GM12878 (cell line): ENCODE measurements around the gene GPR155. TPM values are rescaled to one million over a fixed set of nuclear protein-coding genes. Genes with fewer than 3 reads are reported as not detected.
A peak's percentile ranks its signal among the peaks of the same experiment; 100 is the strongest.

ENCODE experiments used
- ATAC-seq: fragments of 200-7000 bp; cut with Tn5 transposase; 3 replicates; pipeline ENCODE4 v1.9.1; 2020; ENCODE audit warnings: mild to moderate bottlenecking, moderate library complexity
- BruUV-seq: library from RNA; stranded (reverse); fragments of 400-500 nt; replicated peaks from 2 replicates; lab custom pipeline; 2021; lab: Mats Ljungman, UMichigan
- CTCF ChIA-PET: fragments of 300-600 bp; sonication (Branson Sonifier 250); formaldehyde crosslinking; extraction: SDS; loops from one replicate; lab custom pipeline; 2021; ENCODE audit warnings: inconsistent platforms; lab: Yijun Ruan, JAX
- POLR2A ChIA-PET: fragments of 350-600 bp; formaldehyde crosslinking; extraction: SDS; loops from one replicate; lab custom pipeline; 2021; ENCODE audit warnings: inconsistent platforms; lab: Charles Lee
- RAD21 ChIA-PET: fragments of 300-600 bp; sonication (Branson Sonifier 250); formaldehyde crosslinking; loops from one replicate; lab custom pipeline; 2023; ENCODE audit warnings: antibody characterized with exemption; ENCODE audit not compliant: unreplicated experiment; lab: Charles Lee
- SMC1A ChIA-PET: fragments of 300-600 bp; sonication (Branson Sonifier 250); formaldehyde crosslinking; loops from one replicate; lab custom pipeline; 2023; ENCODE audit not compliant: unreplicated experiment, uncharacterized antibody; lab: Charles Lee
- DNase-seq: peaks from one replicate; pipeline ENCODE4 v3.0.0-alpha.2; 2011; ENCODE audit warnings: low read depth, low spot score
- FAIRE-seq: peaks from 3 replicates; lab custom pipeline; 2011; peaks lifted over from hg19 to GRCh38; lab: Jason Lieb, UNC
- H2AFZ ChIP-seq: 2 replicates; pipeline ENCODE4 v1.6.0; 2011; ENCODE audit warnings: low read depth, low read length, control low read depth; ENCODE audit not compliant: control insufficient read depth
- H3K27ac ChIP-seq: 2 replicates; pipeline ENCODE4 v1.5.1; 2011; ENCODE audit warnings: control low read depth; ENCODE audit not compliant: control insufficient read depth, insufficient read depth
- H3K27me3 ChIP-seq, 2 experiments: replicated peaks in 1 of 2; 2 replicates each; pipeline versions ENCODE4 v1.6.0 to v1.6.1; 2011; ENCODE audit warnings: low read length in 1 of 2; ENCODE audit not compliant: control insufficient read depth in 2 of 2, insufficient read depth in 2 of 2
- H3K36me3 ChIP-seq, 2 experiments: 2 replicates each; pipeline ENCODE4 v1.5.1; 2011; ENCODE audit warnings: low read length in 1 of 2; ENCODE audit not compliant: control insufficient read depth in 2 of 2, insufficient read depth in 2 of 2
- H3K4me1 ChIP-seq: 2 replicates; pipeline ENCODE4 v1.6.1; 2011; ENCODE audit warnings: mild to moderate bottlenecking, low read length, moderate library complexity, mixed read lengths; ENCODE audit not compliant: control insufficient read depth, insufficient read depth
- H3K4me2 ChIP-seq: 2 replicates; pipeline ENCODE4 v1.6.0; 2011; ENCODE audit warnings: control low read depth; ENCODE audit not compliant: control insufficient read depth, insufficient read depth
- H3K4me3 ChIP-seq: fragments of 200-600 bp; sonication (generic); 2 replicates; pipeline ENCODE4 v1.5.1; 2016
- H3K79me2 ChIP-seq: 2 replicates; pipeline ENCODE4 v1.6.0; 2011; ENCODE audit warnings: low read length; ENCODE audit not compliant: control insufficient read depth, insufficient read depth
- H3K9ac ChIP-seq: 2 replicates; pipeline ENCODE4 v1.8.0; 2011; ENCODE audit warnings: low read length, control low read depth, mixed read lengths; ENCODE audit not compliant: control insufficient read depth, insufficient read depth
- H3K9me3 ChIP-seq: replicated peaks from 3 replicates; pipeline ENCODE4 v1.5.1; 2011; ENCODE audit warnings: mild to moderate bottlenecking, low read length; ENCODE audit not compliant: control insufficient read depth, insufficient read depth
- H4K20me1 ChIP-seq: 2 replicates; pipeline ENCODE4 v1.6.0; 2011; ENCODE audit not compliant: control insufficient read depth, insufficient read depth
- FOXM1 ChIP-seq: IDR thresholded peaks from 2 replicates; pipeline ENCODE4 v1.6.1; 2012; ENCODE audit warnings: low read depth, mild to moderate bottlenecking, inconsistent platforms, low read length, moderate library complexity
- IRF4 ChIP-seq: IDR thresholded peaks from 2 replicates; pipeline ENCODE4 v1.6.1; 2011; ENCODE audit warnings: low read depth, low read length
- JUNB ChIP-seq: IDR thresholded peaks from 2 replicates; pipeline ENCODE4 v1.6.1; 2016; ENCODE audit warnings: antibody characterized with exemption, mild to moderate bottlenecking
- MEF2B ChIP-seq: fragments of 450-650 bp; IDR thresholded peaks from 2 replicates; pipeline ENCODE4 v1.6.1; 2018; ENCODE audit warnings: mild to moderate bottlenecking, moderate library complexity; ENCODE audit not compliant: partially characterized antibody, poor library complexity, severe bottlenecking
- MXI1 ChIP-seq: fragments of 150-350 bp; IDR thresholded peaks from 2 replicates; pipeline ENCODE4 v1.6.1; 2011; ENCODE audit warnings: low read depth, mild to moderate bottlenecking, inconsistent platforms, low read length, improper control_type of control experiment
- NFIC ChIP-seq: IDR thresholded peaks from 2 replicates; pipeline ENCODE4 v1.6.1; 2012; ENCODE audit warnings: low read depth, mild to moderate bottlenecking, inconsistent platforms, low read length, moderate library complexity
- NFYB ChIP-seq: IDR thresholded peaks from 2 replicates; pipeline ENCODE4 v1.6.1; 2011; ENCODE audit warnings: low read depth, mild to moderate bottlenecking, low read length, improper control_type of control experiment, moderate library complexity; ENCODE audit not compliant: insufficient read depth
- SRF ChIP-seq, 2 experiments: IDR thresholded peaks; 2 replicates each; pipeline ENCODE4 v1.6.1; 2011; ENCODE audit warnings: low read depth in 2 of 2, low read length in 2 of 2, mild to moderate bottlenecking in 1 of 2, moderate library complexity in 1 of 2
- USF2 ChIP-seq: IDR thresholded peaks from 2 replicates; pipeline ENCODE4 v1.6.1; 2011; ENCODE audit warnings: low read depth, low read length, improper control_type of control experiment, borderline replicate concordance
- ZNF24 ChIP-seq: fragments of 450-650 bp; IDR thresholded peaks from 2 replicates; pipeline ENCODE4 v1.6.1; 2017; ENCODE audit warnings: antibody characterized with exemption, mild to moderate bottlenecking
- ZSCAN29 ChIP-seq: fragments of 450-650 bp; IDR thresholded peaks from 2 replicates; pipeline ENCODE4 v1.6.1; 2017; ENCODE audit warnings: mild to moderate bottlenecking, moderate library complexity
- WGBS: methylation state at CpG from one replicate; pipeline ENCODE4 v1.1.6; 2016; ENCODE audit warnings: low lambda C conversion rate; ENCODE audit not compliant: insufficient replicate concordance, insufficient coverage; ENCODE audit errors: missing lambda C conversion rate; 5-methylcytosine and 5-hydroxymethylcytosine counted together
- in situ Hi-C: fragments of 300-500 bp; cut with MboI; formaldehyde crosslinking; loops from 9 replicates; pipeline ENCODE4 v1.14.3; 2018; ENCODE audit warnings: mixed read lengths
- intact Hi-C: fragments of 100-400 bp; cut with micrococcal nuclease; formaldehyde crosslinking; loops from one replicate; pipeline ENCODE4 v1.14.2; 2022; ENCODE audit not compliant: unreplicated experiment
- polyA plus RNA-seq, 11 experiments: library from polyadenylated mRNA; depleted of rRNA in 4 of 11; unstranded in 6 of 11; stranded (reverse) in 5 of 11; fragments of >200 nt; fragmentation: Nextera tagmentation in 4 of 11; fragmentation: Illumina TruSeq in 1 of 11; extraction: Ambion mirVana in 4 of 11; extraction: Trizol in 1 of 11; gene quantifications; 1 replicate in 1 of 11; 2 replicates in 10 of 11; pipeline versions ENCODE4 v1.2.1 to v1.2.3, GENCODE V29; 2011 to 2016; ENCODE audit warnings: inconsistent platforms in 2 of 11, missing spikeins in 2 of 11, low read depth in 1 of 11
- total RNA-seq, 4 experiments: library from RNA; depleted of rRNA in 3 of 4; stranded (reverse); fragments of >200 nt in 3 of 4; fragmentation: Illumina TruSeq in 1 of 4; extraction: Trizol in 1 of 4; gene quantifications; 2 replicates each; pipeline versions ENCODE4 v1.2.1 to v1.2.3, GENCODE V29; 2013 to 2021
- TF ChIP-seq, protein P1 (sequence below): fragments of 450-650 bp; IDR thresholded peaks from 2 replicates; pipeline ENCODE4 v1.6.1; 2017; ENCODE audit warnings: mild to moderate bottlenecking, low read depth, inconsistent platforms; ENCODE audit not compliant: poor library complexity, severe bottlenecking
- TF ChIP-seq, protein P2 (sequence below): IDR thresholded peaks from 2 replicates; pipeline ENCODE4 v1.6.1; 2012; ENCODE audit warnings: low read depth, low read length, improper control_type of control experiment
- TF ChIP-seq, protein P3 (sequence below): fragments of 450-650 bp; formaldehyde crosslinking; IDR thresholded peaks from 2 replicates; pipeline ENCODE4 v1.5.0; 2022; ENCODE audit warnings: mild to moderate bottlenecking, missing genetic modification characterization

Gene GPR155
- total and polyA plus RNA-seq, 10 of the 15 experiments (the other 5 are each of a cell fraction or from before 2014, with no cell fraction given), result 0.53 to 3.0 (median 1.5) TPM

- whole genome bisulfite sequencing, result 25% methylated on average over 4 of the region's 4 CpGs
- no peak overlapping the region for H3K4me3 ChIP-seq
- in situ Hi-C loops, result no loop called here
- DNase-seq (peak; percentile 16), ATAC-seq (peak; percentile 61), FAIRE-seq (peak; percentile 64)
- no peaks in the 10 kb centered on the region for H3K27me3 ChIP-seq
- H3K4me2 ChIP-seq, result peak overlapping the region; percentile 50
- no peaks in the 10 kb centered on the region for H3K79me2 ChIP-seq
- intact Hi-C loops, result no loop called here
- CTCF ChIA-PET, result interaction anchor here (0.6 to 2.3 kb wide), 3 partner anchors 12 to 154 kb away, joined by 3 to 13 read pairs (median 3); no protein-coding TSS in a partner anchor
- H3K4me1 ChIP-seq, result peaks cover 9% of the 10 kb centered on the region; the same call in 1 of the 2 replicates
- no TSS peak for BruUV-seq
- no peaks in the 10 kb centered on the region for H4K20me1 ChIP-seq
- H3K9ac ChIP-seq, result no peak overlapping the region
- POLR2A ChIA-PET, result interaction anchor here (0.6 kb wide), 1 partner anchor 405 kb away, joined by 4 read pairs; no protein-coding TSS in a partner anchor
- SMC1A ChIA-PET, result interaction anchor here (0.9 to 1.3 kb wide), 3 partner anchors 10 to 54 kb away, joined by 4 to 7 read pairs (median 4); no protein-coding TSS in a partner anchor
- no peaks in the 10 kb centered on the region; the same call in 2 of the 3 replicates for H3K9me3 ChIP-seq
- RAD21 ChIA-PET, result interaction anchor here (1.6 kb wide), 1 partner anchor 13 kb away, joined by 5 read pairs; no protein-coding TSS in a partner anchor
- peak overlapping the region; percentile 48 for H2AFZ ChIP-seq
- H3K27ac ChIP-seq, result peak overlapping the region; percentile 64
- no peaks in the 10 kb centered on the region; a peak in 1 of 4 replicates for H3K36me3 ChIP-seq
- TF ChIP-seq JUNB (no peak), ZSCAN29 (no peak), SRF (IDR thresholded peaks at IDR 0.05; ENCODE audit: low read depth in 2 of 2, low read length in 2 of 2) (peak in 1 of 2 experiments; percentile 62; a peak in 1 of 4 replicates), MXI1 (no peak), NFYB (no peak), FOXM1 (0 out of 2 replicates have a peak, but pooled peaks have one; percentile 19), IRF4 (no peak), MEF2B (peak; percentile 44), USF2 (no peak), NFIC (peak; percentile 54), ZNF24 (no peak)
- TF ChIP-seq, protein P1, sequence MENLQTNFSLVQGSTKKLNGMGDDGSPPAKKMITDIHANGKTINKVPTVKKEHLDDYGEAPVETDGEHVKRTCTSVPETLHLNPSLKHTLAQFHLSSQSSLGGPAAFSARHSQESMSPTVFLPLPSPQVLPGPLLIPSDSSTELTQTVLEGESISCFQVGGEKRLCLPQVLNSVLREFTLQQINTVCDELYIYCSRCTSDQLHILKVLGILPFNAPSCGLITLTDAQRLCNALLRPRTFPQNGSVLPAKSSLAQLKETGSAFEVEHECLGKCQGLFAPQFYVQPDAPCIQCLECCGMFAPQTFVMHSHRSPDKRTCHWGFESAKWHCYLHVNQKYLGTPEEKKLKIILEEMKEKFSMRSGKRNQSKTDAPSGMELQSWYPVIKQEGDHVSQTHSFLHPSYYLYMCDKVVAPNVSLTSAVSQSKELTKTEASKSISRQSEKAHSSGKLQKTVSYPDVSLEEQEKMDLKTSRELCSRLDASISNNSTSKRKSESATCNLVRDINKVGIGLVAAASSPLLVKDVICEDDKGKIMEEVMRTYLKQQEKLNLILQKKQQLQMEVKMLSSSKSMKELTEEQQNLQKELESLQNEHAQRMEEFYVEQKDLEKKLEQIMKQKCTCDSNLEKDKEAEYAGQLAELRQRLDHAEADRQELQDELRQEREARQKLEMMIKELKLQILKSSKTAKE, result no peak
- TF ChIP-seq, protein P2, sequence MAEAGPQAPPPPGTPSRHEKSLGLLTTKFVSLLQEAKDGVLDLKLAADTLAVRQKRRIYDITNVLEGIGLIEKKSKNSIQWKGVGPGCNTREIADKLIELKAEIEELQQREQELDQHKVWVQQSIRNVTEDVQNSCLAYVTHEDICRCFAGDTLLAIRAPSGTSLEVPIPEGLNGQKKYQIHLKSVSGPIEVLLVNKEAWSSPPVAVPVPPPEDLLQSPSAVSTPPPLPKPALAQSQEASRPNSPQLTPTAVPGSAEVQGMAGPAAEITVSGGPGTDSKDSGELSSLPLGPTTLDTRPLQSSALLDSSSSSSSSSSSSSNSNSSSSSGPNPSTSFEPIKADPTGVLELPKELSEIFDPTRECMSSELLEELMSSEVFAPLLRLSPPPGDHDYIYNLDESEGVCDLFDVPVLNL, result no peak
- TF ChIP-seq, protein P3, sequence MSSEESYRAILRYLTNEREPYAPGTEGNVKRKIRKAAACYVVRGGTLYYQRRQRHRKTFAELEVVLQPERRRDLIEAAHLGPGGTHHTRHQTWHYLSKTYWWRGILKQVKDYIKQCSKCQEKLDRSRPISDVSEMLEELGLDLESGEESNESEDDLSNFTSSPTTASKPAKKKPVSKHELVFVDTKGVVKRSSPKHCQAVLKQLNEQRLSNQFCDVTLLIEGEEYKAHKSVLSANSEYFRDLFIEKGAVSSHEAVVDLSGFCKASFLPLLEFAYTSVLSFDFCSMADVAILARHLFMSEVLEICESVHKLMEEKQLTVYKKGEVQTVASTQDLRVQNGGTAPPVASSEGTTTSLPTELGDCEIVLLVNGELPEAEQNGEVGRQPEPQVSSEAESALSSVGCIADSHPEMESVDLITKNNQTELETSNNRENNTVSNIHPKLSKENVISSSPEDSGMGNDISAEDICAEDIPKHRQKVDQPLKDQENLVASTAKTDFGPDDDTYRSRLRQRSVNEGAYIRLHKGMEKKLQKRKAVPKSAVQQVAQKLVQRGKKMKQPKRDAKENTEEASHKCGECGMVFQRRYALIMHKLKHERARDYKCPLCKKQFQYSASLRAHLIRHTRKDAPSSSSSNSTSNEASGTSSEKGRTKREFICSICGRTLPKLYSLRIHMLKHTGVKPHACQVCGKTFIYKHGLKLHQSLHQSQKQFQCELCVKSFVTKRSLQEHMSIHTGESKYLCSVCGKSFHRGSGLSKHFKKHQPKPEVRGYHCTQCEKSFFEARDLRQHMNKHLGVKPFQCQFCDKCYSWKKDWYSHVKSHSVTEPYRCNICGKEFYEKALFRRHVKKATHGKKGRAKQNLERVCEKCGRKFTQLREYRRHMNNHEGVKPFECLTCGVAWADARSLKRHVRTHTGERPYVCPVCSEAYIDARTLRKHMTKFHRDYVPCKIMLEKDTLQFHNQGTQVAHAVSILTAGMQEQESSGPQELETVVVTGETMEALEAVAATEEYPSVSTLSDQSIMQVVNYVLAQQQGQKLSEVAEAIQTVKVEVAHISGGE, result no peak
Observed at GRCh38 chr2:174450021-174450816, 36.6 kb downstream of the GPR155 start.
